ENCODE data around the gene RESF1.
A peak's percentile ranks its signal among the peaks of the same experiment; 100 is the strongest.
"Not testable (repeated sequence)": the region's sequence is repeated elsewhere in the genome, so short reads cannot be mapped to it uniquely, and the experiment has no call there.

The RESF1 gene

DNA sequence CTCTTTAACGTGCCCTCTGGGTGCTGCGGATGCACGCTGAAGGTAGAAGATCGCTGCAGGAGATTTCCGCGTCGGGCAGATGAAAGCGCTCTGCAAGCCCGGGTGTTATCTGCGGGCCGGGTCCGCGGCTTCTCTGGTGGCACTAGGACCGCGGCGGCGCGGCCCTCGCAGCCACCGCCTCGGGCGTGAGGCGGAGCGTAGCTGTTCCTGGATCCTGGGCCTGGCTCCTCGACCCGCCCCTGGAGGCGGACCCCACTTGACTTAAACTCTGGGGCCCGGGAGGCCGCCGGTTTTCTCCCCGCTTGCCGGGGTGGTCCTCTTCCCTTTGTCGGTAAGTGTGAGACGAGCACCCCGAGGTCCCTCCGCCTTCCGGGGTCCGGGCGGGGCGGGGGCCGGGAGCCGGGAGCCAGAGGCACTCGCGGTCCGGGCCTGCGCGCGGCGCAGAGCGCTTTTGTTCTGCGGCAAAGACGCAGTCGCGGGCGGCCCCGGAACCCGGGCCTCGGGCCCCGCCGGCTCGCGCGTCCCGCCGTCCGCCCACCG, at the start of gene RESF1:
Gene RESF1 (plus strand): TSS at position 255 of the 540 bp plus-strand sequence. CDS start 21,541 bp downstream, outside the sequence.
- DNase-seq (ENCODE audit: low spot score) = peak; percentile 92

- DNase-seq (ENCODE audit: low spot score) = no peak
These were observed 44.3 kb upstream of the RESF1 start for GRCh38 chr12:31914927-31915326.

DNA sequence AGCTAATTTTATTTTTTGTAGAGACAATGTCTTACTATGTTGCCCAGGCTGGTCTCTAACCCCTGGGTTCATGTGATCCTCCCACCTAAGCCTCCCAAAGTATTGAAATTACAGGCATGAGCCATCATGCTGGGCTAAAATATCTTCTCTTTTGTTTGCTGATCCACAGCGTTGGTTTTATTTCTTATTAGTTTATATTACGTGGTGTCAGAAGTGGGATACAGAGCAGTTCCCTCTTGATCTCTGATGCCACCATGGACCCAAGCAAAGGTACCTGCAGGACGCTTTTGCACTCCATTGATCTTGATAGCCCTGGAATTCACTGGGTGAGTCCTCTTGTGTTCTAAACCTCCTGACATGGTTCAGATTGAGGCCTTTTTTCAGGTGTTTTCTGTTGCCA, 43.8 kb upstream of the RESF1 start:
- no peak for DNase-seq (ENCODE audit: low spot score)

- DNase-seq (ENCODE audit: low spot score) = no peak
These were observed 36.7 kb upstream of the RESF1 start for GRCh38 chr12:31922341-31923062.

DNA sequence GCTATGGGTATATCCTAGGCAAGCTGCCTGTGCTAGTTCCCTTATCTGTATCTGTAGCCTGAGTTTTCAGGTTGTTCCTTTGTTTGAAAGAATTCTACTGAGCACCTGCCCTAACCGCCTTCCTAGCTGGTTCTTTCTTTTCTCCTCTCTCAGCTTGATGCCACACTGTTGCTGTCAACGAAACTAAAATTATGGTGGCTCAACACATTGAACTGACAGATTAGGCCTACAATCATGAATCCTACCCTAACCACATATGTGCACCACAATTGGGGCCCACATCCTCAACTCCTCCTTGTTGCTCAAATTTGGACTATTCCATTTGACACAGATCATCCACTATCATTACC, 36.2 kb upstream of the RESF1 start:
- DNase-seq (ENCODE audit: low spot score) = no peak

GRCh38 chr12:31928246-31929026, 30.8 kb upstream of the RESF1 start:
- DNase-seq (ENCODE audit: low spot score) = no peak

GRCh38 chr12:31929027-31929526, 30.1 kb upstream of the RESF1 start:
- no peak for DNase-seq (ENCODE audit: low spot score)

- DNase-seq (ENCODE audit: low spot score) = no peak
These were observed 27.2 kb upstream of the RESF1 start for GRCh38 chr12:31931796-31932715.

- DNase-seq (ENCODE audit: low spot score) = no peak
These were observed 14.9 kb upstream of the RESF1 start for GRCh38 chr12:31944299-31944698.

- DNase-seq (ENCODE audit: low spot score) = no peak
These were observed 11.2 kb upstream of the RESF1 start for GRCh38 chr12:31947971-31948370.

- DNase-seq (ENCODE audit: low spot score) = not testable (repeated sequence)
These were observed 10.4 kb upstream of the RESF1 start for GRCh38 chr12:31948697-31949359.

- no peak for DNase-seq (ENCODE audit: low spot score)
These were observed 9.1 kb upstream of the RESF1 start for GRCh38 chr12:31950088-31950487.

GRCh38 chr12:31950492-31950891, 8.7 kb upstream of the RESF1 start:
- DNase-seq (ENCODE audit: low spot score) = no peak

DNA sequence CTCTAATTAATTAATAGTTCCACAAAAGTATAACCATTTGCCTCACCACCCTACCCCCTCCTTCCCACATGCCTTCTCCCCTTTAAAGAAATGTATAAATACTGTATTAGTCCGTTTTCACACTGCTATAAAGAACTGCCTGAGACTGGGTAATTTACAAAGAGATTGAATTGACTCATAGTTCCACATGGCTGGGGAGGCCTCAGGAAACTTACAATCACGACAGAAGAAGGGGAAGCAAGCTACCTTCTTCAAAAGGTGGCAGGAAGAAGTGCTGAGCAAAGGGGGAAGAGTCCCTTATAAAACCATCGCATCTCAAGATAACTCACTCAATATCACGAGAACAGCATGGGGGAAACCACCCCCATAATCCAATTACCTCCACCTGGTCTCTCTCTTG, 8.2 kb upstream of the RESF1 start:
- no peak for DNase-seq (ENCODE audit: low spot score)

DNA sequence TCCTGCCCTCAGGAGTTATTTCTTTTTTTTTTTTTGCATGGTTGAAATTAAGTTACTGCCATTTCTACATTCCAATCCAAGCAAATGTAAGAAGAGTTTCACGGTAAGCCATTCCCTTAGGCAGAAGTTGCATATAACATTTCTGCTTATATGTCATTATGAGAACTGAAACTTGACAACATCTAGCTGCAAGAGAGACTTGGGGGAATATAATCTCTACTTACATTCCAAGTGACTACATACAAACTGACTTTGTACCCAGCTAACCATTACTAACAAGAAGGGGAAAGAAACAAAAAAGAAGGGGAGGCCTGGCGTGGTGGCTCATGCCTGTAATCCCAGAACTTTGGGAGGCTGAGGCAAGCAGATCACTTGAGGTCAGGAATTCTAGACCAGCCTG, 7.3 kb upstream of the RESF1 start:
- DNase-seq (ENCODE audit: low spot score) = no peak

- no peak for DNase-seq (ENCODE audit: low spot score)
These were observed 6.8 kb upstream of the RESF1 start for GRCh38 chr12:31952418-31952817.

- DNase-seq (ENCODE audit: low spot score) = no peak
These were observed 4.0 kb upstream of the RESF1 start for GRCh38 chr12:31954925-31955858.

- no peak for DNase-seq (ENCODE audit: low spot score)
These were observed 550 bp upstream of the RESF1 start for GRCh38 chr12:31958569-31959160.

DNA sequence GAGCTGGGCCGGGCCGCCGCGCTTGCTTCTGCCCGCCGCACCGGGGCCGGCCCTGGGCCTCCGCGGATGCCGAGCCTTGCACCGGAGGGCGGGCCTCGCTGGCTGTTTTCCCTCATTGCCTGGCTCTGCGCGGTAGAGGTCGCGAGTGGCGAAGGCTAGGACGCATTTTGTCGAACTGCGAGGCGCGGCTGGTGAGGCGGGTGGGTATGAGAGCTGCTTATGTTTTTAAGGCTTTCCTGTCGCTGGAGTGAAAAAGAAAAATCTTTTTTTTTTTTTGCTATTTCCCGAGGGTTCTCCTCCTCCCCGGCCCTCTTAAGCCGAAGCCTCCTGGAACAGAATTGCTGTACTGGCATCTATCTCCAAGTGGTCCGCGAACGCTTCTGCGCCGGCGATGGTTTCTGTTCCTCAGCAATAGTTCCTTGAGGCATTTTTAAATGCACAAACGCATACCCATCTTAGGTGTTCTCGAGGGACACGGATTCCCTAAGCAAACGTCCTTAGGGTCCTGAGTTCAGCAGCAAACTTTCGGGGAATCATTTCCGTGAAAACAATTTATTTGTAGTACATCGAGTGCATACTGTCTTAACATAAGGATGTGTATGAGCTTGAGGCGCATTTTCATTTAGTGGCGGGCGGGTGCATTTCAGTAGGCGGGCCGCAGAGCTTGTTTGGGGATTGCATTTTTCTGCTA, 631 bp downstream of the RESF1 start:
- peak; percentile 79 for DNase-seq (ENCODE audit: low spot score)

Measured in Ammon's horn (tissue), 1 donor.